ENCODE data around the gene CCDC73. TPM values are rescaled to one million over a fixed set of nuclear protein-coding genes. Genes with fewer than 3 reads are reported as not detected.

Gene CCDC73
- total RNA-seq, 1 donor from 2014 or later = not detected

GRCh38 chr11:32752001-32752400 is 42.5 kb downstream of the CCDC73 start:
- H3K27me3 Mint-ChIP-seq (ENCODE audit: unreplicated experiment) = peaks cover 1% of the 10 kb centered on the region
- no peak for DNase-seq
- no peak overlapping the region for H3K4me3 Mint-ChIP-seq (ENCODE audit: unreplicated experiment)
- H3K4me1 Mint-ChIP-seq (ENCODE audit: low read depth, unreplicated experiment) = no peaks in the 10 kb centered on the region
- peaks cover 5% of the 10 kb centered on the region for H3K36me3 Mint-ChIP-seq (ENCODE audit: unreplicated experiment)
- no peak for TF ChIP-seq CTCF (IDR thresholded peaks at IDR 0.05; ENCODE audit: partially characterized antibody, unreplicated experiment)
- no peak overlapping the region for H3K27ac Mint-ChIP-seq (ENCODE audit: unreplicated experiment)
- peaks cover 4% of the 10 kb centered on the region for H3K9me3 Mint-ChIP-seq (ENCODE audit: unreplicated experiment)

DNA sequence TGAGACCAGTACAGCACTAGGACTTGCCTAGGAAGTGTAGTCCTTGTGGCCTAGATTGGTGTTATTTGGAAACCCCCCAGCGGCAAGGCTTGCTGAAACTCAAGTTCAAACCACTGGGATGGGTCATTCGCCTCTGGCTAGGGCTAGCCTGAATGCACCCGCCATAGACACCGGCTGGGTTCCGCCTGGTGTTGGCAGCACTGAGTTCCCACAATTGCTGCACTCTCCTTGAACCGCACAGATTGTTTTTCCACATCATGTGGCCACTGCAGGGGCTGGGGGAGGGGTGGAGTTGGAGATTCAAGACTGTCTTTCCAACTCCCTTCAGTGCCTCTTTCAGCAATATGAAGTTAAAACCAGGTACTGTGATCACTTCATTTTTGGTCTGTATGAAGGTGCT is 43.1 kb downstream of the CCDC73 start:
- peaks cover 4% of the 10 kb centered on the region for H3K9me3 Mint-ChIP-seq (ENCODE audit: unreplicated experiment)
- no peak for TF ChIP-seq CTCF (IDR thresholded peaks at IDR 0.05; ENCODE audit: partially characterized antibody, unreplicated experiment)
- H3K4me3 Mint-ChIP-seq (ENCODE audit: unreplicated experiment) = no peak overlapping the region
- H3K27ac Mint-ChIP-seq (ENCODE audit: unreplicated experiment) = no peak overlapping the region
- no peaks in the 10 kb centered on the region for H3K4me1 Mint-ChIP-seq (ENCODE audit: low read depth, unreplicated experiment)
- H3K27me3 Mint-ChIP-seq (ENCODE audit: unreplicated experiment) = peaks cover 1% of the 10 kb centered on the region
- H3K36me3 Mint-ChIP-seq (ENCODE audit: unreplicated experiment) = peaks cover 5% of the 10 kb centered on the region
- no peak for DNase-seq

DNA sequence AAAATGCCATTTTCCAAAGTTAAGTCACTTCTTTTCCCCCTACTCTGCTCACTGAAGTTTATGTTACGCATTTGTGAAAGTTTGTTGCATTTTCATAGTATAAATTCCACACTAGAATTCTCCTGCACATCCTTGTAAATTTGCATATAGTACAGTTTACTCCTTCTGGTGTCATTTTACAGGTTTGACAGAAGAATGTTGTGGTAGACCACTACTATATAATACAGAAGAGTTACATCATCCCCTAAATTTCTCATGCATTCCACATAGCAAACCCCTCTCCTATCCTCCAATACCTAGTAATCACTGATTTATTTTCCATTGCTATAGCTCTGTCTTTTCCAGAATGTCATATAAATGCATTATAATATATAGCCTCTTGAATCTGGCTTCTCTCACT is 64.5 kb downstream of the CCDC73 start:
- H3K36me3 Mint-ChIP-seq (ENCODE audit: unreplicated experiment) = peaks cover 9% of the 10 kb centered on the region
- no peak for TF ChIP-seq CTCF (IDR thresholded peaks at IDR 0.05; ENCODE audit: partially characterized antibody, unreplicated experiment)
- H3K4me3 Mint-ChIP-seq (ENCODE audit: unreplicated experiment) = no peak overlapping the region
- H3K27me3 Mint-ChIP-seq (ENCODE audit: unreplicated experiment) = no peaks in the 10 kb centered on the region
- no peaks in the 10 kb centered on the region for H3K9me3 Mint-ChIP-seq (ENCODE audit: unreplicated experiment)
- no peak for DNase-seq
- H3K4me1 Mint-ChIP-seq (ENCODE audit: low read depth, unreplicated experiment) = no peaks in the 10 kb centered on the region
- no peak overlapping the region for H3K27ac Mint-ChIP-seq (ENCODE audit: unreplicated experiment)

GRCh38 chr11:32723332-32723731 is 71.1 kb downstream of the CCDC73 start:
- TF ChIP-seq CTCF (IDR thresholded peaks at IDR 0.05; ENCODE audit: partially characterized antibody, unreplicated experiment) = no peak
- no peak overlapping the region for H3K27ac Mint-ChIP-seq (ENCODE audit: unreplicated experiment)
- no peaks in the 10 kb centered on the region for H3K27me3 Mint-ChIP-seq (ENCODE audit: unreplicated experiment)
- DNase-seq = no peak
- no peak overlapping the region for H3K4me3 Mint-ChIP-seq (ENCODE audit: unreplicated experiment)
- no peaks in the 10 kb centered on the region for H3K9me3 Mint-ChIP-seq (ENCODE audit: unreplicated experiment)
- H3K36me3 Mint-ChIP-seq (ENCODE audit: unreplicated experiment) = no peaks in the 10 kb centered on the region
- H3K4me1 Mint-ChIP-seq (ENCODE audit: low read depth, unreplicated experiment) = no peaks in the 10 kb centered on the region

DNA sequence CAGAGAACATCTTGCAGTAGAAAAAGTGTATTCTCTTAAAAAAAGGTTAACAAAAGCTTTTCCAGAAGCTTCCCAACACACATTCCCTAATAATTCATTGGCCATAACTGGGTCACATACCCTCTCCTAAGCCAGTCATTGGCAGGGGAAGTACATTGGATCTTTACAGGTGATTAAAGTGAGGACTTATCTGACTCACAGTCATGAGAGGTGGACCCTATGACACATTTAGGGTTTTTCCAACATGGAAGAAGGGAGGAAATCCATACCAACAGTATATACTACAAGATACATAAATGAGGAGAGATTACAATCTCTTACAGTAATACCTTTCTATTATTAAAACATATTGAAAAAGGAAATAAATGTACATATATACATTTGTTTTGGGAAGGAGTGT is 72.2 kb downstream of the CCDC73 start:
- no peak for DNase-seq
- TF ChIP-seq CTCF (IDR thresholded peaks at IDR 0.05; ENCODE audit: partially characterized antibody, unreplicated experiment) = no peak
- Mint-ChIP-seq H3K4me1 (ENCODE audit: low read depth, unreplicated experiment) (no peaks in the 10 kb centered on the region), H3K4me3 (ENCODE audit: unreplicated experiment) (no peak overlapping the region), H3K36me3 (ENCODE audit: unreplicated experiment) (no peaks in the 10 kb centered on the region), H3K27me3 (ENCODE audit: unreplicated experiment) (no peaks in the 10 kb centered on the region), H3K27ac (ENCODE audit: unreplicated experiment) (no peak overlapping the region), H3K9me3 (ENCODE audit: unreplicated experiment) (no peaks in the 10 kb centered on the region)
